Raji (cell line): Measurements from ENCODE around the gene ABCC8.

ENCODE experiments used
- POLR2A ChIP-seq: IDR thresholded peaks from 2 replicates; pipeline ENCODE4 v1.6.1; 2011; ENCODE audit warnings: low read depth, low read length, control low read depth; ENCODE audit not compliant: insufficient read depth

The ABCC8 gene

DNA sequence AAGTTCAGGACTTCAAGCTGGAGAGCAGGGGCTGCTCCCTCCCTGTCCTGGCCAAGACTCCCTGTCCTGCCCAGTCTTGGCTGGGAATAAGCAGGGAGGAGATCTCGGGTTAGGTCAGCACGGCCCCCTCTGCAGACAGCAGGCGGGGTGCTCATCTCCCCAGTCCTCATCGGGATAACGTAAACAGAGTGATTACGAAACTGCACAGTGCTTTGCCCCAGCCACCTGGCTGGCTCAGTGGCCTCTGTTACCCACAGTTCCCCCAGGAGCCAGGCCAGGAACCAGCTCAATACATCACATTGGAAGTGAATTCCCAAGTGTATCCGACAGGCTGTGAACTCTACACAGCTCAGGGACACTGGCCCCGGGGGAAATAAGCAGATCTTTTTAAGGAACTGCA lies 45.5 kb downstream of the ABCC8 start:
- no peak for TF ChIP-seq POLR2A

DNA sequence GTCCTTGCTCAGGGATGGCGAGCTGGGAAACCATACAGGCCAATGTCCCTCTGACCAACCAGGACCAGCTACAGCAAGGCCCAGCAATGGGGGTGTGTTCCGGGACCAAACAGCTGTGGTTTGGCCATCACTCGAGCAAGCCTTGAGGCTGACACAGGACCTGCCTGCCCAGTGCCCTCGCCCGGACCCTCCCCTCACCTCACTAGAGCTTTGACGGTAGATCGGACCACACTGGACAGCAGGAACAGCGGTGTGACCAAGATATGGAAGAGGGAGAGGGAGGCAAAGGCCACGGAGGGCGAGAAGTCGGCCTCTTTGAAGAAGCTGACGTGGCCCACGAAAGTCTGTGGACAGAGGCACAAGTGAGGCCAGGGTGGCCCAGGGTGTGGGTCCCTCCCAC lies 46.0 kb downstream of the ABCC8 start:
- TF ChIP-seq POLR2A = no peak

DNA sequence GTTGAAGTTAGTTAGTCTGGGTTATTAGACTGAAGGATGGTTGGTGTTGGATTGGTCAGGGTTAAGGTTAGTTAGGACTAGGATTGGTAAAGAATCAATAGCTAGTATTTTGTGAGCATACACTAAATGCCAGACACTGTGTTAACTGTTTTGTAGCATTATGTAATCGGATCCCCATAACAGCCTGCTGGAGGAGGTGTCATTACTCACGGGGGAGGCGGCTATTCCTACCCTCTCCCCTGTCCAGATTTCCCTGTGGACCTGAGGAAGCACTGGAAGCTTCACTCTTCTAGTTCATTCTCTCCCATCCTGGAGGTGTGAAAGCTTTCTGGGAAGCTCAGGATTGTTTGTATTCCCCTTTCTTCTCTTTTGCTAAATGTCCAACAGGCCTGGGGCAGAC lies 47.7 kb downstream of the ABCC8 start:
- no peak for TF ChIP-seq POLR2A

DNA sequence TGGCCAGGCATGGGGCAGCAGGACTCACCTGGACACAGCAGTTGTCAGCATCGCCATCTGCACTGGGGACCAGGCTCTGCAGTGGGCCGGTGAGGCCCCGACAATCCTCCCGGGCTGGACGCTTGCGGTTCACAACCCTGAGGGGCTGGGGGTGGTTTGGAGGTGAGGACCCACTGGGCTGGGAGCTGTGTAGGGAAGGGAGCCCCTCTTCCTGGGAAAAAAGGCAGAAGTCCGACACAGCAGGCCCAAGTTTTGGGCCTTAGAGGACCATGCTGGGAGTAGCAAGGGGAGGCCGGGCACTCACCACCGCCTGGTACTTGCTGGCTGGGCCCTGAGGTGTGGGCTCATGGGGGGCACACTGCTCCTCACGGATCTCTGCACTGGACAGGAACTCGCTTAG lies 48.4 kb downstream of the ABCC8 start:
- no peak for TF ChIP-seq POLR2A

GRCh38 chr11:17423533-17424310 lies 52.9 kb downstream of the ABCC8 start:
- no peak for TF ChIP-seq POLR2A

GRCh38 chr11:17421781-17422180 lies 54.9 kb downstream of the ABCC8 start:
- no peak for TF ChIP-seq POLR2A

- TF ChIP-seq POLR2A = no peak
Measured at GRCh38 chr11:17418444-17419081, 58.1 kb downstream of the ABCC8 start.

DNA sequence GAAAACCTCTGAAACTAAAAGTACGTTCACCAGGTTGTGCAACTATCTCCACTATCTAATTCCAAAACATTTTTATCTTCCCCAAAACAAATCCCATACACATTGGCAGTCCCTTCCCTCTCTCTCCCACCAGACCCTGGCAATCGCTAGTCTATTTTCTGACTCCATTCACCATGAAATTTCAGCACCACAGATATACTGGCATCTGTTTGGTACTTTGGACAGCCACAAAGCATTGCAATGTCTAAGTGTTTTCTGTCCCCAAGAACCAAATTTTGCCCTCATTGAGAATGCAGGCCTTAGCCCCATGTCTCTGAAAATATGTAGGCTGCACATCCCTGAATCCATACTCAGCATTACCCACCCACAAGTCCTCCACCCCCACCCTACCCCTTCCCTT lies 60.2 kb downstream of the ABCC8 start:
- TF ChIP-seq POLR2A = no peak

DNA sequence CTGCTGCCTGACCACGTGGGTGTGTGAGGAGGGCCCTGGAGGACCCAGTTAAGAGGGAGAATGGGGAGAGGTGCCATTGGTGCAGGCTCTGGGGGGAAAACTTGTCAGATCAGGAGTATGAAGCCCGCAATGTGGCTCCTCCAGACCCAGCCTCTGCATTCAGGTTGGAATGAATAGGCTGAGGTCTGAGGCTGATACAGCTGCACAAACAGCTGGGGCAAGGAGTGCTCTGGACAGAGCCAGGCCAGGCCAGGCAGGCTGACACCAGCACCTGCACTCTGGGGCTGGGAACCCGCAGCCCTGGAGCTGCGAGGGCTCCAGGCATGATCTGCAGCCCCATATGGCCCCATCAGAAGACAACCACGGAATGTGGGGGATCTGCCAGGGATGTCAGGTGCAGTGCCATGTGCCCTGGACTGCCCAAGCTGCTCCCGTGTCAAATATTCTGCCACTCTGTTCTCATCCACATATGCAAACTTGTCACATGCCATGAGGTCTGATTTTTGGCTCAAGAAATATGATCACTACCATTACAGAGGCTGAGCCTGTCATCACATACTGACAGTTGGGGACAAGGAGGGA lies 61.0 kb downstream of the ABCC8 start:
- no peak for TF ChIP-seq POLR2A

DNA sequence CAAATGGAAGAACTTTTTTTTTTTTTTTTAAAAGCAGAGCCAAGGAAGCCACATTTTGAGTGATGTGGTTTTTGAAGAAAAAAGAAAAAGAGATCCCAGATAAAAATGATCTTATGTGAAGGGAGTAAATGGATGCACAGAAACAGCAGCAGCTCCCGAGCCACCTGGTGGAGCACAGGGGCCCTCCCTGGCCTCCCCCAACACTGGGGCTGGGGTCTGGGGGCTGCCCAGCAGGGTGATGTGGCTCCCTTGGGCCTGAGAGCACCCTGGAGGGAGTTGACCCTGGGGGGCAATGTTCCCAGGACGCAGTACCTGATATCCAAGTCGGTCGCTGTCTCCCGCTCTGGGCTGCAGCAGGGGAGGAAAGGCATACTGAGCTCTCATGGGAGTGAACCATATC lies 61.7 kb downstream of the ABCC8 start:
- TF ChIP-seq POLR2A = no peak

- TF ChIP-seq POLR2A = no peak
Measured at GRCh38 chr11:17414317-17414737, 62.3 kb downstream of the ABCC8 start.

- no peak for TF ChIP-seq POLR2A
Measured at GRCh38 chr11:17413414-17414316, 63.0 kb downstream of the ABCC8 start.

GRCh38 chr11:17412488-17413180 lies 64.0 kb downstream of the ABCC8 start:
- TF ChIP-seq POLR2A = no peak

DNA sequence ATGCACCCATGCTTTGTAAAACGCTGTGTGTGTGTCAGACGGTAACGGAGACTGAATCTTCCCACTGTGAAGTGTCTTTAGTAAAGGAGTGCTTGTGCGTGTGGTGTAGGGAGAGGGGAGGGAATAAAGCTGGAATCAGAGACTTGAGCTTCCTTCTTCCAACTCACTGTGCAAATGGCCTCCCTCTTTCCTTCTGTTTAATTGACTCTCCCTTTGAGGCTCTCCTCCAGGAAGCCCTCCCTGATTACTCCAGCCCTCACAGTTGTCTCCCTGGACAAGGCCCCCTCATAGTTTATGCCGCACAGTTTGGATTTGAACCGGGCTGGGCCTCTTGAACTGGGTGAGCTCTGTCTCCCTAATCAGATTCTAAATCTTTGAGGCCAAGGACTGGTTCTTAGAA lies 65.2 kb downstream of the ABCC8 start:
- TF ChIP-seq POLR2A = no peak

GRCh38 chr11:17410606-17411379 lies 65.9 kb downstream of the ABCC8 start:
- no peak for TF ChIP-seq POLR2A

DNA sequence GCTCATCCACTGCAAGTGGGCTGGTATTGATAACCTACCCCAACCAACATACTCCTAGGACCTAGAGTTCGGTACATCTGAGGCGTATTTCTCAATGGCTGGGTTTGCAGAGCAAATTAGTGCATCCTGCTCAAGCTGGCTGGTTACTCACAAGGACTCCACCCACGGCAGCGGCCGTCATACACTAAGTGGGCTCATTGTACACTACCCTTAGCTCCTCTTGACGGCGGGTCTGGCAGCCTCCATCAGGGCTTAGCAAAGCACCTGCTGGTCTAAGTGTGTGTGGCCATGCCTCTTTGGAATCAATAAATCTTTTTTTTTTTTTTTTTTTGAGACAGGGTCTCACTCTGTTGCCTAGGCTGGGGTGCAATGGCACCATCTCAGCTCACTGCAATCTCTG lies 68.0 kb downstream of the ABCC8 start:
- no peak for TF ChIP-seq POLR2A
